Mesenchymal stem cell (in vitro differentiated cells and primary cell): ENCODE measurements around the gene PTPRG.
A peak's percentile ranks its signal among the peaks of the same experiment; 100 is the strongest.

Source experiments
- DNase-seq: peaks from one replicate; pipeline ENCODE4 v3.0.0-alpha.2; 2013
- H2AFZ ChIP-seq: one replicate; pipeline ENCODE4 v1.6.1; 2013; ENCODE audit warnings: low read depth, mild to moderate bottlenecking, control low read depth, inconsistent platforms, low read length, moderate library complexity
- H2AK5ac ChIP-seq: 2 replicates; pipeline ENCODE4 v1.6.1; 2013; ENCODE audit warnings: low read length, moderate library complexity, mild to moderate bottlenecking, inconsistent platforms; ENCODE audit not compliant: severe bottlenecking
- H2BK120ac ChIP-seq: one replicate; pipeline ENCODE4 v1.6.1; 2013; ENCODE audit warnings: low read depth, mild to moderate bottlenecking, inconsistent platforms, low read length, moderate library complexity
- H2BK12ac ChIP-seq, 2 experiments: one replicate each; pipeline ENCODE4 v1.6.1; 2013; ENCODE audit warnings: inconsistent platforms in 2 of 2, low read length in 2 of 2, mild to moderate bottlenecking in 2 of 2, moderate library complexity in 2 of 2, control low read depth in 1 of 2
- H2BK15ac ChIP-seq: one replicate; pipeline ENCODE4 v1.6.1; 2013; ENCODE audit warnings: mild to moderate bottlenecking, low read depth, inconsistent platforms; ENCODE audit not compliant: poor library complexity, severe bottlenecking
- H2BK5ac ChIP-seq: 2 replicates; pipeline ENCODE4 v1.6.1; 2013; ENCODE audit warnings: low read depth, mild to moderate bottlenecking, low read length, control low read depth, inconsistent platforms; ENCODE audit not compliant: poor library complexity, severe bottlenecking
- H3K14ac ChIP-seq, 2 experiments: one replicate each; pipeline ENCODE4 v1.6.1; 2013; ENCODE audit warnings: inconsistent platforms in 2 of 2, low read length in 2 of 2, control low read depth in 1 of 2, mild to moderate bottlenecking in 1 of 2, moderate library complexity in 1 of 2
- H3K18ac ChIP-seq, 2 experiments: one replicate each; pipeline ENCODE4 v1.6.1; 2013; ENCODE audit warnings: inconsistent platforms in 2 of 2, low read length in 2 of 2, control low read depth in 1 of 2, low read depth in 1 of 2, mild to moderate bottlenecking in 1 of 2
- H3K23ac ChIP-seq, 2 experiments: one replicate each; pipeline ENCODE4 v1.6.1; 2013; ENCODE audit warnings: inconsistent platforms in 2 of 2, low read length in 2 of 2, mild to moderate bottlenecking in 2 of 2, moderate library complexity in 2 of 2, control low read depth in 1 of 2
- H3K27ac ChIP-seq: 2 replicates; pipeline ENCODE4 v1.5.1; 2013; ENCODE audit warnings: mild to moderate bottlenecking, moderate library complexity, low read length, control low read depth, inconsistent platforms; ENCODE audit not compliant: poor library complexity, severe bottlenecking
- H3K27me3 ChIP-seq, 2 experiments: 2 replicates each; pipeline versions ENCODE4 v1.6.1 to v1.7.0; 2013; ENCODE audit warnings: low read length in 2 of 2, mild to moderate bottlenecking in 2 of 2, moderate library complexity in 2 of 2, control low read depth in 1 of 2, inconsistent platforms in 1 of 2; ENCODE audit not compliant: control insufficient read depth in 1 of 2, insufficient read depth in 1 of 2
- H3K36me3 ChIP-seq, 2 experiments: 2 replicates each; pipeline versions ENCODE4 v1.6.1 to v1.7.0; 2013; ENCODE audit warnings: low read length in 2 of 2, control low read depth in 1 of 2, inconsistent platforms in 1 of 2, low read depth in 1 of 2, mild to moderate bottlenecking in 1 of 2; ENCODE audit not compliant: insufficient read depth in 2 of 2, control insufficient read depth in 1 of 2
- H3K4ac ChIP-seq, 2 experiments: one replicate each; pipeline ENCODE4 v1.6.1; 2013; ENCODE audit warnings: inconsistent platforms in 2 of 2, low read length in 2 of 2, mild to moderate bottlenecking in 2 of 2, moderate library complexity in 2 of 2, control low read depth in 1 of 2, low read depth in 1 of 2
- H3K4me1 ChIP-seq: 2 replicates; pipeline ENCODE4 v1.6.1; 2013; ENCODE audit warnings: low read depth, low read length, control low read depth; ENCODE audit not compliant: control insufficient read depth, insufficient read depth
- H3K4me2 ChIP-seq: 2 replicates; pipeline ENCODE4 v1.6.1; 2013; ENCODE audit warnings: low read length, mild to moderate bottlenecking, inconsistent platforms; ENCODE audit not compliant: poor library complexity, severe bottlenecking
- H3K4me3 ChIP-seq, 2 experiments: 2 replicates each; pipeline versions ENCODE4 v1.5.1 to v1.7.0; 2013; ENCODE audit warnings: low read length in 2 of 2, mild to moderate bottlenecking in 2 of 2, control low read depth in 1 of 2, low read depth in 1 of 2; ENCODE audit not compliant: insufficient read depth in 1 of 2
- H3K79me1 ChIP-seq: replicated peaks from 2 replicates; pipeline ENCODE4 v1.6.1; 2013; ENCODE audit warnings: mild to moderate bottlenecking, control low read depth, low read length, inconsistent platforms; ENCODE audit not compliant: poor library complexity, severe bottlenecking
- H3K9ac ChIP-seq: 2 replicates; pipeline ENCODE4 v1.7.0; 2013; ENCODE audit warnings: mild to moderate bottlenecking, low read length, moderate library complexity
- H3K9me3 ChIP-seq: 2 replicates; pipeline ENCODE4 v1.7.0; 2013; ENCODE audit warnings: mild to moderate bottlenecking, low read length; ENCODE audit not compliant: control insufficient read depth
- H4K8ac ChIP-seq: one replicate; pipeline ENCODE4 v1.6.1; 2013; ENCODE audit warnings: inconsistent platforms, mild to moderate bottlenecking, low read length, moderate library complexity
- H4K91ac ChIP-seq: one replicate; pipeline ENCODE4 v1.6.1; 2013; ENCODE audit warnings: mild to moderate bottlenecking, low read length, inconsistent platforms
- WGBS: methylation state at CpG from one replicate; pipeline ENCODE4 v1.1.7; 2013; ENCODE audit warnings: mixed read lengths; 5-methylcytosine and 5-hydroxymethylcytosine counted together

Gene PTPRG

DNA sequence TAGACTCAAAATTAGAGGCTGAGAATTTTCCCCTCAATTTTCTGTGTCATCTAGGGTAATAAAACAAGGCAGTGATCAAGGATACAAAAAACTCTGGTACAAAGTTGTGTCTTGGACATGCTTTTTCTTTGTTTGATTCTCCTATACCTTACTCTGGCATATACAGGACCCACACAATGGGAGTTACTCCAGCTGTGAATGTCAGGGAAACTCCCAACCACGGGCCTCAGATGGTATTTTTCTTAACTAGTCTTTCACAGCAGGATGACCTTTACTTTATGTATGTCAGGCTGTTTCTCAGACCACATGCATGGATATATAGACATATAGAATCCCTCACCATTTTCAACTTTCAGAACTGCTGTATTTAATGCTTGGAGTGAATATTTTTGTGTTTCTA lies 770.6 kb downstream of the PTPRG start:
- H3K36me3 ChIP-seq, result no peaks in the 10 kb centered on the region
- no peaks in the 10 kb centered on the region for H3K79me1 ChIP-seq
- no peaks in the 10 kb centered on the region for H3K9me3 ChIP-seq
- no peaks in the 10 kb centered on the region for H3K4me1 ChIP-seq
- H3K23ac ChIP-seq, result no peak overlapping the region
- H2BK15ac ChIP-seq, result no peak overlapping the region
- H4K8ac ChIP-seq, result no peak overlapping the region
- WGBS, result 100% methylated on average over 1 of the region's 1 CpG
- no peak overlapping the region for H2BK120ac ChIP-seq
- H3K4me2 ChIP-seq, result no peak overlapping the region
- H2AK5ac ChIP-seq, result no peak overlapping the region
- no peak overlapping the region for H2AFZ ChIP-seq
- no peak overlapping the region for H3K9ac ChIP-seq
- H3K18ac ChIP-seq, result no peak overlapping the region
- H2BK12ac ChIP-seq, result no peak overlapping the region
- DNase-seq, result no peak
- H4K91ac ChIP-seq, result no peak overlapping the region
- H2BK5ac ChIP-seq, result no peak overlapping the region
- no peak overlapping the region for H3K14ac ChIP-seq
- no peak overlapping the region for H3K27ac ChIP-seq
- H3K4me3 ChIP-seq, result no peak overlapping the region
- H3K27me3 ChIP-seq, result no peaks in the 10 kb centered on the region
- H3K4ac ChIP-seq, result no peak overlapping the region

DNA sequence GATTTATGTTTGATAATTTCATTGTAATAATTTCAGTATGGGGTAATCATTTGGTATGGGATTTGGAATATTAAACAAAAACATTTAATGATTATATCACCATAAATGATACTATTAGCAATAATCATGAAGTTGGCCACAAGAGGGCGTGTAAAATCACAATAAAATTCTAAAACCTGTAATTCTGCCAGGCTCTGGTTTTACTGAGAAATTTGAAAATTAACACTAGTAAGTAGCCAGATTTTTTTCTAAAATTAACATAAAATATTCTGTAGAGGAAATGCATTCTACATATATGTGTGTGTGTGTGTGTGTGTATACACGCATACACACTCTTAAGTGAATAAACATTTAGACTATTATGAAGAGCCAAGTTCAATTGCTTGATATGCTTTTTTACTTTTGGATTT lies 771.5 kb downstream of the PTPRG start:
- Histone ChIP-seq H2BK15ac (no peak overlapping the region), H4K8ac (no peak overlapping the region), H3K9me3 (no peaks in the 10 kb centered on the region), H2BK12ac (no peak overlapping the region), H3K14ac (no peak overlapping the region), H3K4me3 (no peak overlapping the region), H3K36me3 (no peaks in the 10 kb centered on the region), H2BK5ac (no peak overlapping the region), H3K9ac (no peak overlapping the region), H3K4me1 (no peaks in the 10 kb centered on the region), H2AFZ (no peak overlapping the region), H3K27ac (no peak overlapping the region), H2BK120ac (no peak overlapping the region), H3K4me2 (no peak overlapping the region), H3K27me3 (no peaks in the 10 kb centered on the region), H3K4ac (no peak overlapping the region), H3K79me1 (no peaks in the 10 kb centered on the region), H4K91ac (no peak overlapping the region), H2AK5ac (no peak overlapping the region), H3K23ac (no peak overlapping the region), H3K18ac (no peak overlapping the region)
- no CpG with 5 or more reads among the region's 2 CpGs for WGBS
- DNase-seq, result peak; percentile 21

DNA sequence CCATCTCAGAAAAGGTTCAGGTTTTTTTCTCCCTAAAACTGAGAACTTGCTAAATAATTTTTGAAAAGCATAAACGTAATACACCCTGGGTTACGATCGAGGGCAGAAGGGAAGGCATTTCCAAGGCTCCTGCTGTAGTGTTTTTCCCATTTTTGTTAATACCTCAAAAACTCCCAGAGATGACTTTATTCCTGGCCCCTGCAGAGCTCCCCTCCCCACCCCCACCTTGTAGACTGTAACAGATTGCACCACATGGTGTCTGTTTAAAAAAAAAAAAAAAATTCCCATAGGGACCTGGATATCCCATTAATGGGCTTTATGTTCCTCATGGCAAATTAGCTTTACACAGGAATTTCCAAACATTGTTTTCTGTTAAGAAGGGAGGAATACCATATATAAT lies 773.8 kb downstream of the PTPRG start:
- H2BK12ac ChIP-seq, result no peak overlapping the region
- H3K36me3 ChIP-seq, result no peaks in the 10 kb centered on the region

DNA sequence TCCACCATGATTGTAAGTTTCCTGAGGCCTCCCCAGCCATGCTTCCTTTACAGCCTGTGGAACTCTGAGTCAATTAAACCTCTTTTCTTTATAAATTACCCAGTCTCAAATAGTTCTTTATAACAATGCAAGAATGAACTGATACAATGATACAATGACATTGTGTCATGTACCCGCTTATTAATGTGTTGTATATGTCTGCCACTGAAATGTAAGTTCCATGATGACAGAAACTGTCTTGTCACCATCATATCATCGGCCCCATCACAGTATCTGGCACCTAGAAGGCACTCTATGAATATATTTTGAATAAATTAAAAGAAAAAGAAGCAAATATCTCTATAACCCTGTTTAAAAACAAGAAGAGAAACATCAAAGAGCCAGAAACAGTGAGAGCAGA lies 782.4 kb downstream of the PTPRG start:
- Histone ChIP-seq H3K23ac (no peak overlapping the region), H3K4me2 (no peak overlapping the region), H3K27ac (no peak overlapping the region), H2BK120ac (no peak overlapping the region), H3K9ac (no peak overlapping the region), H4K91ac (no peak overlapping the region), H2BK15ac (no peak overlapping the region), H2AK5ac (no peak overlapping the region), H3K14ac (no peak overlapping the region), H2BK12ac (no peak overlapping the region), H3K4me3 (no peak overlapping the region), H3K27me3 (peaks cover 0 to 7% of the 10 kb centered on the region in 2 experiments), H3K36me3 (no peaks in the 10 kb centered on the region), H2BK5ac (no peak overlapping the region), H3K79me1 (no peaks in the 10 kb centered on the region), H3K4me1 (no peaks in the 10 kb centered on the region), H4K8ac (no peak overlapping the region), H3K9me3 (no peaks in the 10 kb centered on the region), H2AFZ (no peak overlapping the region), H3K4ac (no peak overlapping the region), H3K18ac (no peak overlapping the region)
- DNase-seq, result no peak
- WGBS, result no CpG with 5 or more reads among the region's 2 CpGs

More for the DNA sequence above, 773.8 kb downstream of the PTPRG start:
- Histone ChIP-seq H3K27ac (no peak overlapping the region), H4K8ac (no peak overlapping the region), H4K91ac (no peak overlapping the region), H3K79me1 (no peaks in the 10 kb centered on the region), H3K4me2 (no peak overlapping the region), H2AK5ac (no peak overlapping the region), H3K4me1 (no peaks in the 10 kb centered on the region), H2AFZ (no peak overlapping the region), H3K14ac (no peak overlapping the region), H2BK120ac (no peak overlapping the region), H3K23ac (no peak overlapping the region), H3K4ac (no peak overlapping the region), H2BK5ac (no peak overlapping the region), H2BK15ac (no peak overlapping the region), H3K18ac (no peak overlapping the region), H3K4me3 (no peak overlapping the region), H3K27me3 (no peaks in the 10 kb centered on the region), H3K9ac (no peak overlapping the region), H3K9me3 (no peaks in the 10 kb centered on the region)
- DNase-seq, result no peak
- WGBS, result 89% methylated on average over 3 of the region's 3 CpGs
